NB4 (cell line): ENCODE data around the gene STK32B.

ENCODE experiments used
- DNase-seq: peaks from one replicate; pipeline ENCODE4 v3.0.0; 2010; ENCODE audit warnings: low read depth
- H3K4me3 ChIP-seq: one replicate; pipeline ENCODE4 v1.5.1; 2011; ENCODE audit warnings: mild to moderate bottlenecking, low read depth, low read length, moderate library complexity
- MYC ChIP-seq: IDR thresholded peaks from 2 replicates; pipeline ENCODE4 v1.6.1; 2011; ENCODE audit warnings: low read depth, low read length
- POLR2A ChIP-seq: IDR thresholded peaks from 2 replicates; pipeline ENCODE4 v1.6.1; 2011; ENCODE audit warnings: mild to moderate bottlenecking; ENCODE audit not compliant: insufficient read length; ENCODE audit errors: extremely low read depth
- TF ChIP-seq, protein P1 (sequence below): IDR thresholded peaks from one replicate; pipeline ENCODE4 v1.5.1; 2012; ENCODE audit warnings: low read depth, low read length
- TF ChIP-seq, protein P2 (sequence below): IDR thresholded peaks from 2 replicates; pipeline ENCODE4 v1.6.1; 2011; ENCODE audit warnings: low read depth, low read length

STK32B gene

DNA sequence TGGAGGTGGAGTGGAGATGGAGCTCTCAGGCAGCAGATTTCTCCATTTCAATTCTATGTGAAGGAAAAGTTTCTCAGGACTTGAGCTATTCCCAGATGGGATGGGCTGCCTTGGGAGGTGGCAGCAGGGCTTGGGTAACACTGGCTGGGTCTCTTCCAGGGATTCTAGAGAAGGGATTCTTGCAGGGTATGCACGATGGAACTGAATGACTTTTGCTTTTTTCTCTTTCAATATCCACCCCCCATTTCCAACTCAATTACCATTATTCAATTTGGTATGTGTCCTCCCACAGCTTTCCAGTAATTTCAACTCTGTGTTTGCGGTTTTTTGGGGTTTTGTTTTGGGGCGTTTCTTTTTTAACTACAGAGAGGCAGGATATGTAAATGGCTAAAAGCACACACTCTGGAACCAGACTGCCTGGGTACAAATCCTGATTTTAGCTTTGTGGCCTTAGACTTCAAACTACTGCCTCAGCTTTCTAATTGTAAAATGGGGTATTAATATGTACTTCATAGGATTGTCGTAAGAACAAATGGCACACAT lies 428.3 kb downstream of the STK32B start:
- TF ChIP-seq POLR2A, result no peak
- TF ChIP-seq, protein P1, sequence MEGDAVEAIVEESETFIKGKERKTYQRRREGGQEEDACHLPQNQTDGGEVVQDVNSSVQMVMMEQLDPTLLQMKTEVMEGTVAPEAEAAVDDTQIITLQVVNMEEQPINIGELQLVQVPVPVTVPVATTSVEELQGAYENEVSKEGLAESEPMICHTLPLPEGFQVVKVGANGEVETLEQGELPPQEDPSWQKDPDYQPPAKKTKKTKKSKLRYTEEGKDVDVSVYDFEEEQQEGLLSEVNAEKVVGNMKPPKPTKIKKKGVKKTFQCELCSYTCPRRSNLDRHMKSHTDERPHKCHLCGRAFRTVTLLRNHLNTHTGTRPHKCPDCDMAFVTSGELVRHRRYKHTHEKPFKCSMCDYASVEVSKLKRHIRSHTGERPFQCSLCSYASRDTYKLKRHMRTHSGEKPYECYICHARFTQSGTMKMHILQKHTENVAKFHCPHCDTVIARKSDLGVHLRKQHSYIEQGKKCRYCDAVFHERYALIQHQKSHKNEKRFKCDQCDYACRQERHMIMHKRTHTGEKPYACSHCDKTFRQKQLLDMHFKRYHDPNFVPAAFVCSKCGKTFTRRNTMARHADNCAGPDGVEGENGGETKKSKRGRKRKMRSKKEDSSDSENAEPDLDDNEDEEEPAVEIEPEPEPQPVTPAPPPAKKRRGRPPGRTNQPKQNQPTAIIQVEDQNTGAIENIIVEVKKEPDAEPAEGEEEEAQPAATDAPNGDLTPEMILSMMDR, result no peak
- TF ChIP-seq, protein P2, sequence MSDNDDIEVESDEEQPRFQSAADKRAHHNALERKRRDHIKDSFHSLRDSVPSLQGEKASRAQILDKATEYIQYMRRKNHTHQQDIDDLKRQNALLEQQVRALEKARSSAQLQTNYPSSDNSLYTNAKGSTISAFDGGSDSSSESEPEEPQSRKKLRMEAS, result no peak
- no peak for TF ChIP-seq MYC
- no peak overlapping the region for H3K4me3 ChIP-seq
- DNase-seq, result no peak

DNA sequence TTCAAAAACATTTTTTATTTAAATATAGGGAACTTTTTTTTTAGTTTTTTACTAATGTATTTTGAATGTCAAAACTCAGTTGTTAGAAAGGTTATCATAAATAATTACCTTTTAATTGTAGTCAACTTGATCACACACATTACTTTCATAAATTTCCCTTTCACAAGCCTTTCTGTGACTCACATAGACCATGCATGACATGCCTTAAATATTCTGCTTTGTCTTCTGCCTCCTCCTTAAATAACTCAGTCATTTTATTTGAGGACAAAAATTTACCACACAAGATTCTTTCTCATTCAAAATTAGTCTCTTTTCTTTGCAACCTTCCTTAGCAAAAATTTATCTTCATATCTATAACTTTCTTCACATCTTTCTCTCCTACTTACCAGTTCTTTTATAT lies 437.1 kb downstream of the STK32B start:
- no peak overlapping the region for H3K4me3 ChIP-seq
- no peak for DNase-seq
- TF ChIP-seq POLR2A (no peak), MYC (no peak)
- TF ChIP-seq, protein P2, result no peak
- TF ChIP-seq, protein P1, result no peak

DNA sequence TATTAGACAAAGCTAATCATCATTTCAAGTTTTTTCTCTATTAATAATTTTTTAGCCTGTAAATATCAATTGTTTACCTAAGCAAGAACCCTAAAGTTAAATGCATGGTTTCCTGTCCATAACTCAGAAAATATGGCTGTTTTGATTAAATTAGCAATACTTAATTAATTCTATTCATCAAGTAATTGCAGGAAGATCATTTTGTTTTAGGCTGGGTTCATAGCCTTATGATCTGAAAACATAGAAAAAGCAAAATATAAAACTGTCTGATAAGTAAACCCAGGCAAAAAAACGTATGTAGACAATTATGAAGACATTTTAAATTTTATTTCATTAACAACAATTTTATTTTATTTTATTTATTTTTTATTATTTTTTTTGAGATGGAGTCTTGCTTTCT lies 438.0 kb downstream of the STK32B start:
- TF ChIP-seq POLR2A, result no peak
- TF ChIP-seq, protein P1, result no peak
- TF ChIP-seq, protein P2, result no peak
- no peak for TF ChIP-seq MYC
- no peak overlapping the region for H3K4me3 ChIP-seq
- DNase-seq, result no peak

- TF ChIP-seq, protein P1, result no peak
- TF ChIP-seq, protein P2, result no peak
- TF ChIP-seq POLR2A, result no peak
- no peak for TF ChIP-seq MYC
- DNase-seq, result no peak
- no peak overlapping the region for H3K4me3 ChIP-seq
Measured at GRCh38 chr4:5497489-5497888, 446.2 kb downstream of the STK32B start.

GRCh38 chr4:5500165-5500564 lies 448.9 kb downstream of the STK32B start:
- peak; percentile 14 for DNase-seq
- TF ChIP-seq, protein P2, result no peak
- TF ChIP-seq POLR2A, result no peak
- TF ChIP-seq, protein P1, result no peak
- TF ChIP-seq MYC, result no peak
- no peak overlapping the region for H3K4me3 ChIP-seq
